PC-3 (cell line): ENCODE data around the gene ERO1B. TPM values are rescaled to one million over a fixed set of nuclear protein-coding genes. Genes with fewer than 3 reads are reported as not detected.

Experiments
- ATAC-seq: fragments of 200-7000 bp; cut with Tn5 transposase; 2 replicates; pipeline ENCODE4 v1.9.1; 2020; ENCODE audit warnings: mild to moderate bottlenecking, moderate library complexity
- BruUV-seq: library from RNA; stranded (reverse); fragments of 400-500 nt; replicated peaks from 2 replicates; lab custom pipeline; 2021; lab: Mats Ljungman, UMichigan
- CTCF ChIA-PET: fragments of 300-600 bp; sonication (Branson Sonifier 250); formaldehyde crosslinking; loops from one replicate; lab custom pipeline; 2022; ENCODE audit warnings: antibody characterized with exemption; lab: Charles Lee
- POLR2A ChIA-PET: fragments of 300-600 bp; sonication (Branson Sonifier 250); formaldehyde crosslinking; loops from one replicate; lab custom pipeline; 2022; ENCODE audit warnings: antibody characterized with exemption; ENCODE audit not compliant: unreplicated experiment; lab: Charles Lee
- DNase-seq: peaks from one replicate; pipeline ENCODE4 v3.0.0-alpha.2; 2015
- H2AFZ ChIP-seq: fragments of 300-600 bp; sonication (generic); 2 replicates; pipeline ENCODE4 v1.6.0; 2016; ENCODE audit warnings: antibody characterized with exemption, low read length
- H3F3A ChIP-seq: fragments of 300-600 bp; sonication (generic); one replicate; pipeline ENCODE4 v1.6.0; 2017; ENCODE audit warnings: antibody characterized with exemption, low read length, control low read depth, mild to moderate bottlenecking; ENCODE audit not compliant: unreplicated experiment
- H3K27ac ChIP-seq: fragments of 300-600 bp; sonication (generic); 2 replicates; pipeline ENCODE4 v1.5.1; 2016; ENCODE audit warnings: mild to moderate bottlenecking, low read length
- H3K27me3 ChIP-seq: fragments of 300-600 bp; sonication (generic); 2 replicates; pipeline ENCODE4 v1.6.1; 2016; ENCODE audit warnings: low read length, mixed read lengths
- H3K36me3 ChIP-seq: fragments of 300-600 bp; sonication (generic); 2 replicates; pipeline ENCODE4 v1.6.1; 2016; ENCODE audit warnings: low read depth, mixed run types, low read length, mixed read lengths
- H3K4me1 ChIP-seq: fragments of 300-600 bp; sonication (generic); 2 replicates; pipeline ENCODE4 v1.5.1; 2016; ENCODE audit warnings: low read length; ENCODE audit not compliant: insufficient read depth
- H3K4me2 ChIP-seq: fragments of 300-600 bp; sonication (generic); 2 replicates; pipeline ENCODE4 v1.6.0; 2016; ENCODE audit warnings: low read length
- H3K4me3 ChIP-seq: fragments of 300-600 bp; sonication (generic); 2 replicates; pipeline ENCODE4 v1.5.1; 2016; ENCODE audit warnings: mild to moderate bottlenecking, low read length, mixed read lengths
- H3K79me2 ChIP-seq: fragments of 300-600 bp; sonication (generic); 2 replicates; pipeline ENCODE4 v1.6.1; 2017; ENCODE audit warnings: low read length, mixed read lengths
- H3K9ac ChIP-seq: fragments of 300-600 bp; sonication (generic); 2 replicates; pipeline ENCODE4 v1.6.0; 2016; ENCODE audit warnings: mild to moderate bottlenecking, low read length
- H3K9me2 ChIP-seq: fragments of 300-600 bp; sonication (generic); replicated peaks from 2 replicates; pipeline ENCODE4 v1.6.1; 2016; ENCODE audit warnings: mixed run types, low read length, mixed read lengths
- H3K9me3 ChIP-seq: fragments of 300-600 bp; sonication (generic); 2 replicates; pipeline ENCODE4 v1.6.1; 2016; ENCODE audit warnings: low read length, mixed read lengths
- H4K20me1 ChIP-seq: fragments of 300-600 bp; sonication (generic); 2 replicates; pipeline ENCODE4 v1.6.1; 2016; ENCODE audit warnings: low read length, mixed read lengths
- CTCF ChIP-seq: fragments of 300-600 bp; sonication (generic); conservative IDR thresholded peaks from 2 replicates; pipeline ENCODE4 v1.5.1; 2017; ENCODE audit warnings: antibody characterized with exemption, low read depth, mild to moderate bottlenecking, low read length
- EZH2 ChIP-seq: fragments of 300-600 bp; sonication (generic); IDR thresholded peaks from one replicate; pipeline ENCODE4 v1.6.1; 2017; ENCODE audit warnings: antibody characterized with exemption, mild to moderate bottlenecking, low read length; ENCODE audit not compliant: unreplicated experiment
- EZH2phosphoT487 ChIP-seq: fragments of 300-600 bp; sonication (generic); IDR thresholded peaks from 2 replicates; pipeline ENCODE4 v1.6.1; 2018; ENCODE audit warnings: mild to moderate bottlenecking, antibody characterized with exemption, low read length, borderline replicate concordance
- intact Hi-C: fragments of 100-400 bp; cut with micrococcal nuclease; formaldehyde crosslinking; loops from 2 replicates; pipeline ENCODE4 v1.9.0; 2023
- total RNA-seq: library from RNA; depleted of rRNA; stranded (reverse); fragments of >200 nt; gene quantifications from 2 replicates; pipeline ENCODE4 v1.2.3, GENCODE V29; 2014

The ERO1B gene
- total RNA-seq, 1 experiment from 2014 or later, result 0.95 TPM

DNA sequence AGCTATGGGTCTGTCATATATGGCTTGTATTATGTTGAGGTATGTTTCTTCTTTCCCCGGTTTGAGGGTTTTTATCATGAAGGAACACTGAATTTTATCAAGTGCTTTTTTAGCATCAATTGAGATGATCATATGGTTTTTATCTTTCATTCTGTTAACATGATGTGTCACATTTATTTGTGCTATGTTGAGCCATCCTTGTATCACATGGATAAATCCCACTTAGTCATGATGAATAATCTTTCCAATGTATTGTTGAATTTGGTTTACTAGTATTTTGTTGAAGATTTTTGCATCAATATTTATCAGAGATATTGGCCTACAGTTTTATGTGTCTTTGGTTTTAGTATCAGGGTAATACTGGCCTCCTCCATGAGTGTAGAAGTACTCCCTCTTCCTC is 77.7 kb downstream of the ERO1B start:
- no peaks in the 10 kb centered on the region for H3K79me2 ChIP-seq
- peak; percentile 18; the same call in 1 of the 2 replicates for ATAC-seq
- no peak overlapping the region for H2AFZ ChIP-seq
- 0 out of 2 replicates have a peak, but pooled peaks cover 4% of the 10 kb centered on the region for H3K9me3 ChIP-seq
- ChIA-PET CTCF (no interaction called here), POLR2A (no interaction called here)
- peak; percentile 40 for DNase-seq
- H3K27me3 ChIP-seq, result no peaks in the 10 kb centered on the region
- H3K4me3 ChIP-seq, result no peak overlapping the region
- H3K4me1 ChIP-seq, result peaks cover 11% of the 10 kb centered on the region
- no peaks in the 10 kb centered on the region for H3F3A ChIP-seq
- H4K20me1 ChIP-seq, result no peaks in the 10 kb centered on the region
- H3K9ac ChIP-seq, result peak overlapping the region; percentile 30; the same call in 1 of the 2 replicates
- intact Hi-C loops, result no loop called here
- peak overlapping the region; percentile 72 for H3K27ac ChIP-seq
- no TSS peak for BruUV-seq
- H3K9me2 ChIP-seq, result no peaks in the 10 kb centered on the region
- no peaks in the 10 kb centered on the region for H3K36me3 ChIP-seq
- peak overlapping the region; percentile 45; the same call in 1 of the 2 replicates for H3K4me2 ChIP-seq
- TF ChIP-seq CTCF (no peak), EZH2 (no peak), EZH2phosphoT487 (no peak)

GRCh38 chr1:236201786-236202185 is 80.0 kb downstream of the ERO1B start:
- CTCF ChIA-PET, result no interaction called here
- H3K9ac ChIP-seq, result no peak overlapping the region
- no peak for ATAC-seq
- intact Hi-C loops, result no loop called here
- H3F3A ChIP-seq, result no peaks in the 10 kb centered on the region
- no TSS peak for BruUV-seq
- TF ChIP-seq EZH2, result no peak
- TF ChIP-seq CTCF, result no peak
- TF ChIP-seq EZH2phosphoT487, result no peak
- 0 out of 2 replicates have a peak, but pooled peaks cover 4% of the 10 kb centered on the region for H3K9me3 ChIP-seq
- no peak for DNase-seq
- H4K20me1 ChIP-seq, result no peaks in the 10 kb centered on the region
- H3K36me3 ChIP-seq, result no peaks in the 10 kb centered on the region
- H3K27me3 ChIP-seq, result no peaks in the 10 kb centered on the region
- no peak overlapping the region for H3K4me2 ChIP-seq
- H3K27ac ChIP-seq, result no peak overlapping the region
- H3K4me3 ChIP-seq, result no peak overlapping the region
- H2AFZ ChIP-seq, result no peak overlapping the region
- H3K9me2 ChIP-seq, result no peaks in the 10 kb centered on the region
- H3K79me2 ChIP-seq, result no peaks in the 10 kb centered on the region
- H3K4me1 ChIP-seq, result peaks cover 11% of the 10 kb centered on the region
- POLR2A ChIA-PET, result no interaction called here

GRCh38 chr1:236200925-236201324 is 80.8 kb downstream of the ERO1B start:
- Histone ChIP-seq H3K27me3 (no peaks in the 10 kb centered on the region), H3K9me3 (0 out of 2 replicates have a peak, but pooled peaks cover 4% of the 10 kb centered on the region), H3F3A (no peaks in the 10 kb centered on the region), H3K9ac (no peak overlapping the region), H2AFZ (no peak overlapping the region), H3K4me1 (peaks cover 11% of the 10 kb centered on the region), H3K4me2 (no peak overlapping the region), H3K27ac (no peak overlapping the region), H3K79me2 (no peaks in the 10 kb centered on the region), H3K36me3 (no peaks in the 10 kb centered on the region), H4K20me1 (no peaks in the 10 kb centered on the region), H3K4me3 (no peak overlapping the region), H3K9me2 (no peaks in the 10 kb centered on the region)
- POLR2A ChIA-PET, result no interaction called here
- DNase-seq, result no peak
- intact Hi-C loops, result no loop called here
- CTCF ChIA-PET, result no interaction called here
- no peak for ATAC-seq
- no TSS peak for BruUV-seq
- TF ChIP-seq EZH2 (no peak), CTCF (no peak), EZH2phosphoT487 (no peak)
